K562 (cell line): ENCODE results near the gene SLC66A2. TPM values are rescaled to one million over a fixed set of nuclear protein-coding genes. Genes with fewer than 3 reads are reported as not detected.

ENCODE experiments used
- PCBP1 ChIP-seq: fragments of 200-400 bp; formaldehyde crosslinking; IDR thresholded peaks from 2 replicates; pipeline ENCODE4 v1.6.1; 2018; ENCODE audit warnings: mild to moderate bottlenecking, low read depth, low read length; ENCODE audit not compliant: poor library complexity, severe bottlenecking
- SRSF1 ChIP-seq: fragments of 200-400 bp; formaldehyde crosslinking; IDR thresholded peaks from 2 replicates; pipeline ENCODE4 v1.6.1; 2017; ENCODE audit warnings: mild to moderate bottlenecking, low read depth, low read length, moderate library complexity
- TRIM28 ChIP-seq: fragments of 450-650 bp; IDR thresholded peaks from 2 replicates; pipeline ENCODE4 v1.6.1; 2017
- WHSC1 ChIP-seq: IDR thresholded peaks from one replicate; pipeline ENCODE4 v1.6.1; 2012; ENCODE audit warnings: low read length, control low read depth, inconsistent platforms
- ZNF124 ChIP-seq: sonication (generic); formaldehyde crosslinking; IDR thresholded peaks from 2 replicates; pipeline ENCODE4 v1.8.1; 2022; ENCODE audit warnings: missing genetic modification reagents
- ZNF232 ChIP-seq: sonication (generic); formaldehyde crosslinking; IDR thresholded peaks from 2 replicates; pipeline ENCODE4 v1.8.0; 2022; ENCODE audit warnings: mild to moderate bottlenecking, missing genetic modification reagents
- ZNF57 ChIP-seq: fragments of 450-650 bp; formaldehyde crosslinking; IDR thresholded peaks from 2 replicates; pipeline ENCODE4 v1.4.0; 2020; ENCODE audit warnings: mild to moderate bottlenecking, moderate library complexity
- ZZZ3 ChIP-seq: fragments of 450-650 bp; IDR thresholded peaks from 2 replicates; pipeline ENCODE4 v1.6.1; 2016; ENCODE audit warnings: antibody characterized with exemption, mild to moderate bottlenecking, moderate library complexity
- polyA plus RNA-seq, 8 experiments: library from polyadenylated mRNA; depleted of rRNA in 4 of 8; stranded (reverse) in 5 of 8; unstranded in 3 of 8; fragments of >200 nt; fragmentation: Nextera tagmentation in 2 of 8; fragmentation: Illumina TruSeq in 1 of 8; extraction: Ambion mirVana in 2 of 8; extraction: Trizol in 1 of 8; gene quantifications; 2 replicates each; pipeline versions ENCODE4 v1.2.1 to v1.2.3, GENCODE V29; 2011 to 2014; ENCODE audit warnings: inconsistent platforms in 1 of 8, missing spikeins in 1 of 8
- total RNA-seq, 7 experiments: library from RNA; depleted of rRNA in 6 of 7; stranded (reverse); fragments of >200 nt in 6 of 7; fragmentation: Illumina TruSeq in 2 of 7; extraction: Trizol in 2 of 7; gene quantifications; 2 replicates each; pipeline versions ENCODE4 v1.2.1 to v1.2.3, GENCODE V29; 2011 to 2021; ENCODE audit warnings: low replicate concordance in 1 of 7
- TF ChIP-seq, protein P1 (sequence below): IDR thresholded peaks from 2 replicates; pipeline ENCODE4 v1.6.1; 2011; ENCODE audit warnings: borderline replicate concordance, low read depth, mild to moderate bottlenecking, moderate library complexity, low read length; ENCODE audit not compliant: insufficient read depth, poor library complexity, severe bottlenecking
- TF ChIP-seq, protein P2 (sequence below): sonication (generic); formaldehyde crosslinking; IDR thresholded peaks from 2 replicates; pipeline ENCODE4 v1.8.0; 2022; ENCODE audit warnings: missing genetic modification reagents, mild to moderate bottlenecking, moderate library complexity, borderline replicate concordance

SLC66A2 gene
- total and polyA plus RNA-seq, 9 of the 15 experiments (the other 6 are each of a cell fraction or from before 2014, with no cell fraction given), result 0.25 to 17.5 (median 5.6) TPM

DNA sequence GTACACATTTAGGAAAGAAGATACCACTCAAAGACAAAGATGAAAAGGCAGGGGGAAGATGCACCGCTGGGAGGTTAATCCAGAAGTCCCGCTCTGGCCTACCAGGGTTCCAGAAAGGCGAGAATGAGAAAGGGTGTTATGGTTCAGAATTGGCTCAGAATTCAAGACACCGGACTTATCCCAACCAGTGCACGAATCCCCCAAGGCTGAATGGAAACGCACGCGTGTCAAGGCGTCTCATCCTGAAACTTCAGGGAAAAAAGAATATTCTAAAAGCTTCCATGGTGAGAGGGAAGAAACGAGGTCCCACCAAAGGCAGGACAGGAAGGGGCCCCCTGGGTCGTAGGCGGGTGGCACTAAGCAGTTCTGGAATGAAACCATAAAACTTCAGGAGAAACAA lies 71.9 kb downstream of the SLC66A2 start (continued):
- no peak for TF ChIP-seq SRSF1
- TF ChIP-seq ZZZ3, result no peak
- no peak for TF ChIP-seq ZNF124 (CRISPR knock-in tag)
- no peak for TF ChIP-seq ZNF57
- no peak for TF ChIP-seq ZNF232 (CRISPR knock-in tag)
- no peak for TF ChIP-seq WHSC1
- TF ChIP-seq, protein P1, sequence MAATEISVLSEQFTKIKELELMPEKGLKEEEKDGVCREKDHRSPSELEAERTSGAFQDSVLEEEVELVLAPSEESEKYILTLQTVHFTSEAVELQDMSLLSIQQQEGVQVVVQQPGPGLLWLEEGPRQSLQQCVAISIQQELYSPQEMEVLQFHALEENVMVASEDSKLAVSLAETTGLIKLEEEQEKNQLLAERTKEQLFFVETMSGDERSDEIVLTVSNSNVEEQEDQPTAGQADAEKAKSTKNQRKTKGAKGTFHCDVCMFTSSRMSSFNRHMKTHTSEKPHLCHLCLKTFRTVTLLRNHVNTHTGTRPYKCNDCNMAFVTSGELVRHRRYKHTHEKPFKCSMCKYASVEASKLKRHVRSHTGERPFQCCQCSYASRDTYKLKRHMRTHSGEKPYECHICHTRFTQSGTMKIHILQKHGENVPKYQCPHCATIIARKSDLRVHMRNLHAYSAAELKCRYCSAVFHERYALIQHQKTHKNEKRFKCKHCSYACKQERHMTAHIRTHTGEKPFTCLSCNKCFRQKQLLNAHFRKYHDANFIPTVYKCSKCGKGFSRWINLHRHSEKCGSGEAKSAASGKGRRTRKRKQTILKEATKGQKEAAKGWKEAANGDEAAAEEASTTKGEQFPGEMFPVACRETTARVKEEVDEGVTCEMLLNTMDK, result no peak
- no peak for TF ChIP-seq PCBP1
- TF ChIP-seq TRIM28, result no peak
- TF ChIP-seq, protein P2, sequence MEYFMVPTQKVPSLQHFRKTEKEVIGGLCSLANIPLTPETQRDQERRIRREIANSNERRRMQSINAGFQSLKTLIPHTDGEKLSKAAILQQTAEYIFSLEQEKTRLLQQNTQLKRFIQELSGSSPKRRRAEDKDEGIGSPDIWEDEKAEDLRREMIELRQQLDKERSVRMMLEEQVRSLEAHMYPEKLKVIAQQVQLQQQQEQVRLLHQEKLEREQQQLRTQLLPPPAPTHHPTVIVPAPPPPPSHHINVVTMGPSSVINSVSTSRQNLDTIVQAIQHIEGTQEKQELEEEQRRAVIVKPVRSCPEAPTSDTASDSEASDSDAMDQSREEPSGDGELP (CRISPR knock-in tag), result no peak
- TF ChIP-seq, all 486 proteins: peak for 0
